Measurements from ENCODE around the gene C11orf42. TPM values are rescaled to one million over a fixed set of nuclear protein-coding genes. Genes with fewer than 3 reads are reported as not detected.

Gene C11orf42
- total RNA-seq, 4 donors from 2014 or later = not detected

DNA sequence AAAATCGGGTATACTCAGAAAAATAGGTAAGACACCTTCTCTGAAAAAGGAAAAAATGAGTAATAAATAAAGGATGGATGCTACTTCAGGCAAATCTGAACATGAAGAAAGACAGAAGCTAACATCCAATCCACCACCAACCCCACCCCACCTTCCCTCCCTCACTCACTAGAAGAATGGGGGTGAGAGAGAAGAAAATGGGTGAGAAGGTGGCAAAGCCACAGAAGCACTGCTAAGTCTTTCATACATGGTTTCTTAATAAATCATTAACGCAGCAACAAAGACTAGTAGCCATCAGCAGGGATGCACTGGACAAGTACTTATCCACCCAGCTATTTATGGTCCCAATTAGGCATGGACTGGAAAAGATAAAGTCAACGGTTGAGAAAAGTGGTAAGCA is 23.2 kb downstream of the C11orf42 start:
- 49 to 79% methylated on average over 3 of the region's 3 CpGs for WGBS, 2 donors

DNA sequence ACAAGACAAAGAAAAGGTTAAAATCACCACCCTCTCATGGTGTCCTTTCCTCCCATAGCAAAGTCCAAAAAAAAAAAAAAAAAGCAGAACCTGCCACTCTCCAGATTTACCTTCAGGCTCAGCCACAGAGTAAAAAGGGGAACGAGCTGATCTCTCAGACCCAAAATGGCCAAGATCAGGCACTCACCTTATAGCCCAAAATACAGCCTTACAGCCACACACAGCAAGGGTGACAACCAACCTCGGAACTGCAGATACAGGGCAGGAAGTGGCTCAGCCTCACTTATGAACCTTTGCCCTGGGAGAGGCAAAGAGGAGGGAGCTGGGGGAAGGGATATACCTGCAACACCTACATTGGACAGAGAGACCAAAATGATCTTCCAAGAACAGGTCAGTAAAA is 24.6 kb downstream of the C11orf42 start:
- no peaks in the 10 kb centered on the region for H3K9me3 ChIP-seq
- no peak for DNase-seq (ENCODE audit: low spot score in 2 of 2)
- H3K27me3 ChIP-seq = no peaks in the 10 kb centered on the region
- peaks cover 0 to 7% (median 0%) of the 10 kb centered on the region in 3 donors for H3K36me3 ChIP-seq
- whole genome bisulfite sequencing, 2 donors = 71 to 82% methylated on average over 2 of the region's 2 CpGs
- H3K4me3 ChIP-seq = no peak overlapping the region
- H3K27ac ChIP-seq = peak overlapping the region in 1 of 4 donors; percentile 38
- TF ChIP-seq EP300 (IDR thresholded peaks at IDR 0.05) (no peak), POLR2A (IDR thresholded peaks at IDR 0.05) (no peak)
- TF ChIP-seq, protein P1, sequence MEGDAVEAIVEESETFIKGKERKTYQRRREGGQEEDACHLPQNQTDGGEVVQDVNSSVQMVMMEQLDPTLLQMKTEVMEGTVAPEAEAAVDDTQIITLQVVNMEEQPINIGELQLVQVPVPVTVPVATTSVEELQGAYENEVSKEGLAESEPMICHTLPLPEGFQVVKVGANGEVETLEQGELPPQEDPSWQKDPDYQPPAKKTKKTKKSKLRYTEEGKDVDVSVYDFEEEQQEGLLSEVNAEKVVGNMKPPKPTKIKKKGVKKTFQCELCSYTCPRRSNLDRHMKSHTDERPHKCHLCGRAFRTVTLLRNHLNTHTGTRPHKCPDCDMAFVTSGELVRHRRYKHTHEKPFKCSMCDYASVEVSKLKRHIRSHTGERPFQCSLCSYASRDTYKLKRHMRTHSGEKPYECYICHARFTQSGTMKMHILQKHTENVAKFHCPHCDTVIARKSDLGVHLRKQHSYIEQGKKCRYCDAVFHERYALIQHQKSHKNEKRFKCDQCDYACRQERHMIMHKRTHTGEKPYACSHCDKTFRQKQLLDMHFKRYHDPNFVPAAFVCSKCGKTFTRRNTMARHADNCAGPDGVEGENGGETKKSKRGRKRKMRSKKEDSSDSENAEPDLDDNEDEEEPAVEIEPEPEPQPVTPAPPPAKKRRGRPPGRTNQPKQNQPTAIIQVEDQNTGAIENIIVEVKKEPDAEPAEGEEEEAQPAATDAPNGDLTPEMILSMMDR (IDR thresholded peaks at IDR 0.05) = no peak
- peaks cover 0 to 46% (median 10%) of the 10 kb centered on the region in 4 donors for H3K4me1 ChIP-seq

More for the DNA sequence above, 23.2 kb downstream of the C11orf42 start:
- no peak for DNase-seq (ENCODE audit: low spot score in 2 of 2)
- no peak overlapping the region for H3K27ac ChIP-seq
- no peaks in the 10 kb centered on the region for H3K9me3 ChIP-seq
- H3K4me1 ChIP-seq = peaks cover 0 to 42% (median 8%) of the 10 kb centered on the region in 4 donors
- TF ChIP-seq POLR2A (IDR thresholded peaks at IDR 0.05) = no peak
- TF ChIP-seq, protein P1 (IDR thresholded peaks at IDR 0.05) = no peak
- no peak for TF ChIP-seq EP300 (IDR thresholded peaks at IDR 0.05)
- peaks cover 0 to 20% (median 0%) of the 10 kb centered on the region in 3 donors for H3K36me3 ChIP-seq
- no peaks in the 10 kb centered on the region for H3K27me3 ChIP-seq
- no peak overlapping the region for H3K4me3 ChIP-seq

DNA sequence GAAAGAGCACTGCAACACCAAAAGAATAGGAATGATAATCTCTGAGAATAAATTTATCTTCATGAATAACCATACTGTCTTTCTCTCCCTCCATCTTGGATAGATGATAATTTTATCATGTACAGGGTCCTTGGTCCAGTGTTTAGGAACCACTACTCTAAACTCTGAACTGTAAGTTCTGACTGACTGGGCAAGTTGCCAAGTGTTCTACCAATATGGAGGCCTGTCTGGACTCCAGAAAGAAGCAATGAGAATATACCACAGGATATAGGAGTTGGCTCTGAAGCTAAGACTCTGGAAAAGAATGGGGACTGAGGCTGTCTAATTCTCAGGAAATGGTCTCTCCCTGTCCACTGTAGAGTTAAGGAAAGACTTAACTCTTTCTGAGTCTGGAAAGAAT is 27.5 kb downstream of the C11orf42 start:
- no peak for DNase-seq (ENCODE audit: low spot score in 2 of 2)
- H3K4me3 ChIP-seq = no peak overlapping the region
- no peaks in the 10 kb centered on the region for H3K9me3 ChIP-seq
- H3K27ac ChIP-seq = no peak overlapping the region
- H3K36me3 ChIP-seq = peaks cover 0 to 7% (median 0%) of the 10 kb centered on the region in 3 donors
- TF ChIP-seq, protein P1 (IDR thresholded peaks at IDR 0.05) = no peak
- TF ChIP-seq EP300 (IDR thresholded peaks at IDR 0.05) (no peak), POLR2A (IDR thresholded peaks at IDR 0.05) (no peak)
- no peaks in the 10 kb centered on the region for H3K27me3 ChIP-seq
- peaks cover 0 to 28% (median 10%) of the 10 kb centered on the region in 4 donors for H3K4me1 ChIP-seq

DNA sequence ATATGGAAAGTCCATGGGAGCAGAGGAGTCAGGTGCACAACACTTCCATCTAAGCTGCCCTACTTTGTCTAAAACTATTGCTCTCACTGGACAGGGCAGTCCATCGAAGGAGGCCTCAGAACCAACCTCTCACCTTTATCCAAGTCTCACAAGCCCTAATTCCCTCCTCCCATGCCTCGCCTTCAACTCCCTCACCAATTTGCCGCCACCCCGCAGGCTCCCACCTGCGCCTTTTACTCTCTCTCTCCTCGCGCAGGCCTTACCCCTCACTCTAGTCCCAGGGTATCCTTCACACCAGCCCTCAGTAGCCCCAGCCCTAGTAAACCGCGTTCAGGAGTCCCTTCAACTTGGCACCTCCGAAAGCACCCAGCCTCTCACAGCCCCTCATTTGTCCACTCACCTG is 28.6 kb downstream of the C11orf42 start:
- Histone ChIP-seq H3K4me3 (peak overlapping the region; percentile 46 to 78 (median 75)), H3K9me3 (no peaks in the 10 kb centered on the region), H3K4me1 (peaks cover 0 to 28% (median 10%) of the 10 kb centered on the region in 4 donors), H3K36me3 (no peaks in the 10 kb centered on the region), H3K27ac (peak overlapping the region; percentile 71 to 92 (median 86)), H3K27me3 (no peaks in the 10 kb centered on the region)
- 1 to 3% methylated on average over 10 of the region's 10 CpGs for WGBS, 2 donors
- TF ChIP-seq, protein P1 (IDR thresholded peaks at IDR 0.05) = no peak
- no peak for TF ChIP-seq POLR2A (IDR thresholded peaks at IDR 0.05)
- no peak for TF ChIP-seq EP300 (IDR thresholded peaks at IDR 0.05)
- no peak for DNase-seq (ENCODE audit: low spot score in 2 of 2)

DNA sequence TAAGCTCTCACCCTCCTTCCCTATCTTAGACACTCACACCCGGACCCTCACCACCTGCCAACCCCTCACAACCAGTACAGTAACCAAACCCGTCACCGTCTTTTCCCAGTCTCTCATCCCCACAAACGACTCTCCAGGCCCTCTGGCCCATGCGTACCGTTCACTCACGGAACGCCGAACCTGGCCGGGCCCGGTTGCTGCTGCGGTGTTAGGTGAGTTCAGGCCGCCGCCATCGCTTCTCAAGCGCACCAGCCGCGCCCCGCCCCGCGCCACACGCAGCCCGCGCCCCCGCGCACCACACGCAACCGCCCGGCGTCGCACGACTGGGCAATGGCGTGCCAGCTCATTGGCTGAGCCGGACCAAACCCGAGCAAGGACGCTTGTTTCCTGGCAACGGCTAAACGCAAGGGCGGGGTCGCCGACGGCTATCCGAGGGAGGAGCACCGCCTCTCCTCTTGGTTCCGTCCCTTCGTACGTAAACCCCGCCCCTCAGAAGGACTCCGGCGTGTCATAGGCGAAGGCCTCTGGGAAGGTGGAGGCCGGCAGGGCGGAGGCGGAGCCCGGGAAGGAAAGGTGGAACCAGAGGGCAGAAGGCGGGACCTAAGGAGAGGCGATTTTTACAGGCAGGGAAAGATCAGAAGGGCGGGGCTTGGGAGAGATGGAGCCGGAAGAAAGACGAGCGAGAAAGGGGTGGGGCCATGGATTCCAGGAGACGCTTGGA is 29.2 kb downstream of the C11orf42 start, which contains the start of gene FHIP1B:
Gene FHIP1B (minus strand): TSS at position 250 of the 721 bp plus-strand sequence. CDS start 10,120 bp downstream, outside the sequence.
- peaks cover 0 to 28% (median 10%) of the 10 kb centered on the region in 4 donors for H3K4me1 ChIP-seq
- TF ChIP-seq EP300 (IDR thresholded peaks at IDR 0.05) = peak; percentile 67 to 94
- TF ChIP-seq POLR2A (IDR thresholded peaks at IDR 0.05) = peak; percentile 24 to 53
- TF ChIP-seq, protein P1 (IDR thresholded peaks at IDR 0.05) = peak in 2 of 5 experiments; percentile 15 to 18
- no peaks in the 10 kb centered on the region for H3K9me3 ChIP-seq
- H3K27ac ChIP-seq = peak within 1 kb of the TSS; percentile 78 to 92 (median 88)
- peak; percentile 98 for DNase-seq (ENCODE audit: low spot score in 2 of 2)
- WGBS, 2 donors = 0 to 1% methylated on average over 40 to 55 of the region's 62 CpGs
- H3K36me3 ChIP-seq = no peaks in the 10 kb centered on the region
- no peaks in the 10 kb centered on the region for H3K27me3 ChIP-seq
- H3K4me3 ChIP-seq = peak within 1 kb of the TSS; percentile 51 to 78 (median 75)

All from tibial nerve (tissue), 4 donors.